ENCODE results near the gene PPEF1. TPM values are rescaled to one million over a fixed set of nuclear protein-coding genes. Genes with fewer than 3 reads are reported as not detected.

PPEF1 gene
- total and polyA plus RNA-seq, 2 of the 8 experiments (the other 6 are each of a cell fraction or from before 2014, with no cell fraction given) = 0.08 to 0.30 TPM

GRCh38 chrX:18709833-18710232 lies 2.4 kb downstream of the PPEF1 start (continued):
- TF ChIP-seq GABPA (IDR thresholded peaks at IDR 0.05; ENCODE audit: borderline replicate concordance, insufficient read depth, low read length) (no peak), EP300 (IDR thresholded peaks at IDR 0.05; ENCODE audit: borderline replicate concordance in 1 of 2, low read depth in 2 of 2, low read length in 2 of 2) (no peak), SP2 (IDR thresholded peaks at IDR 0.05; ENCODE audit: low read length) (no peak), KDM5A (IDR thresholded peaks at IDR 0.05; ENCODE audit: low read length) (no peak), HDAC2 (IDR thresholded peaks at IDR 0.05; ENCODE audit: borderline replicate concordance in 1 of 2, low read depth in 2 of 2, low read length in 2 of 2) (no peak), SAP30 (IDR thresholded peaks at IDR 0.05; ENCODE audit: insufficient read depth, insufficient replicate concordance, low read length) (no peak)
- TF ChIP-seq, protein P1, sequence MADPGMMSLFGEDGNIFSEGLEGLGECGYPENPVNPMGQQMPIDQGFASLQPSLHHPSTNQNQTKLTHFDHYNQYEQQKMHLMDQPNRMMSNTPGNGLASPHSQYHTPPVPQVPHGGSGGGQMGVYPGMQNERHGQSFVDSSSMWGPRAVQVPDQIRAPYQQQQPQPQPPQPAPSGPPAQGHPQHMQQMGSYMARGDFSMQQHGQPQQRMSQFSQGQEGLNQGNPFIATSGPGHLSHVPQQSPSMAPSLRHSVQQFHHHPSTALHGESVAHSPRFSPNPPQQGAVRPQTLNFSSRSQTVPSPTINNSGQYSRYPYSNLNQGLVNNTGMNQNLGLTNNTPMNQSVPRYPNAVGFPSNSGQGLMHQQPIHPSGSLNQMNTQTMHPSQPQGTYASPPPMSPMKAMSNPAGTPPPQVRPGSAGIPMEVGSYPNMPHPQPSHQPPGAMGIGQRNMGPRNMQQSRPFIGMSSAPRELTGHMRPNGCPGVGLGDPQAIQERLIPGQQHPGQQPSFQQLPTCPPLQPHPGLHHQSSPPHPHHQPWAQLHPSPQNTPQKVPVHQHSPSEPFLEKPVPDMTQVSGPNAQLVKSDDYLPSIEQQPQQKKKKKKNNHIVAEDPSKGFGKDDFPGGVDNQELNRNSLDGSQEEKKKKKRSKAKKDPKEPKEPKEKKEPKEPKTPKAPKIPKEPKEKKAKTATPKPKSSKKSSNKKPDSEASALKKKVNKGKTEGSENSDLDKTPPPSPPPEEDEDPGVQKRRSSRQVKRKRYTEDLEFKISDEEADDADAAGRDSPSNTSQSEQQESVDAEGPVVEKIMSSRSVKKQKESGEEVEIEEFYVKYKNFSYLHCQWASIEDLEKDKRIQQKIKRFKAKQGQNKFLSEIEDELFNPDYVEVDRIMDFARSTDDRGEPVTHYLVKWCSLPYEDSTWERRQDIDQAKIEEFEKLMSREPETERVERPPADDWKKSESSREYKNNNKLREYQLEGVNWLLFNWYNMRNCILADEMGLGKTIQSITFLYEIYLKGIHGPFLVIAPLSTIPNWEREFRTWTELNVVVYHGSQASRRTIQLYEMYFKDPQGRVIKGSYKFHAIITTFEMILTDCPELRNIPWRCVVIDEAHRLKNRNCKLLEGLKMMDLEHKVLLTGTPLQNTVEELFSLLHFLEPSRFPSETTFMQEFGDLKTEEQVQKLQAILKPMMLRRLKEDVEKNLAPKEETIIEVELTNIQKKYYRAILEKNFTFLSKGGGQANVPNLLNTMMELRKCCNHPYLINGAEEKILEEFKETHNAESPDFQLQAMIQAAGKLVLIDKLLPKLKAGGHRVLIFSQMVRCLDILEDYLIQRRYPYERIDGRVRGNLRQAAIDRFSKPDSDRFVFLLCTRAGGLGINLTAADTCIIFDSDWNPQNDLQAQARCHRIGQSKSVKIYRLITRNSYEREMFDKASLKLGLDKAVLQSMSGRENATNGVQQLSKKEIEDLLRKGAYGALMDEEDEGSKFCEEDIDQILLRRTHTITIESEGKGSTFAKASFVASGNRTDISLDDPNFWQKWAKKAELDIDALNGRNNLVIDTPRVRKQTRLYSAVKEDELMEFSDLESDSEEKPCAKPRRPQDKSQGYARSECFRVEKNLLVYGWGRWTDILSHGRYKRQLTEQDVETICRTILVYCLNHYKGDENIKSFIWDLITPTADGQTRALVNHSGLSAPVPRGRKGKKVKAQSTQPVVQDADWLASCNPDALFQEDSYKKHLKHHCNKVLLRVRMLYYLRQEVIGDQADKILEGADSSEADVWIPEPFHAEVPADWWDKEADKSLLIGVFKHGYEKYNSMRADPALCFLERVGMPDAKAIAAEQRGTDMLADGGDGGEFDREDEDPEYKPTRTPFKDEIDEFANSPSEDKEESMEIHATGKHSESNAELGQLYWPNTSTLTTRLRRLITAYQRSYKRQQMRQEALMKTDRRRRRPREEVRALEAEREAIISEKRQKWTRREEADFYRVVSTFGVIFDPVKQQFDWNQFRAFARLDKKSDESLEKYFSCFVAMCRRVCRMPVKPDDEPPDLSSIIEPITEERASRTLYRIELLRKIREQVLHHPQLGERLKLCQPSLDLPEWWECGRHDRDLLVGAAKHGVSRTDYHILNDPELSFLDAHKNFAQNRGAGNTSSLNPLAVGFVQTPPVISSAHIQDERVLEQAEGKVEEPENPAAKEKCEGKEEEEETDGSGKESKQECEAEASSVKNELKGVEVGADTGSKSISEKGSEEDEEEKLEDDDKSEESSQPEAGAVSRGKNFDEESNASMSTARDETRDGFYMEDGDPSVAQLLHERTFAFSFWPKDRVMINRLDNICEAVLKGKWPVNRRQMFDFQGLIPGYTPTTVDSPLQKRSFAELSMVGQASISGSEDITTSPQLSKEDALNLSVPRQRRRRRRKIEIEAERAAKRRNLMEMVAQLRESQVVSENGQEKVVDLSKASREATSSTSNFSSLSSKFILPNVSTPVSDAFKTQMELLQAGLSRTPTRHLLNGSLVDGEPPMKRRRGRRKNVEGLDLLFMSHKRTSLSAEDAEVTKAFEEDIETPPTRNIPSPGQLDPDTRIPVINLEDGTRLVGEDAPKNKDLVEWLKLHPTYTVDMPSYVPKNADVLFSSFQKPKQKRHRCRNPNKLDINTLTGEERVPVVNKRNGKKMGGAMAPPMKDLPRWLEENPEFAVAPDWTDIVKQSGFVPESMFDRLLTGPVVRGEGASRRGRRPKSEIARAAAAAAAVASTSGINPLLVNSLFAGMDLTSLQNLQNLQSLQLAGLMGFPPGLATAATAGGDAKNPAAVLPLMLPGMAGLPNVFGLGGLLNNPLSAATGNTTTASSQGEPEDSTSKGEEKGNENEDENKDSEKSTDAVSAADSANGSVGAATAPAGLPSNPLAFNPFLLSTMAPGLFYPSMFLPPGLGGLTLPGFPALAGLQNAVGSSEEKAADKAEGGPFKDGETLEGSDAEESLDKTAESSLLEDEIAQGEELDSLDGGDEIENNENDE (IDR thresholded peaks at IDR 0.05; ENCODE audit: insufficient replicate concordance, low read length) = no peak

All from H1 (cell line).